Aorta (tissue), 5 donors: ENCODE data around the gene EPB41L1. TPM values are rescaled to one million over a fixed set of nuclear protein-coding genes. Genes with fewer than 3 reads are reported as not detected.
"Not testable (repeated sequence)": the region's sequence is repeated elsewhere in the genome, so short reads cannot be mapped to it uniquely, and the experiment has no call there.

ENCODE experiments used
- ATAC-seq: fragments of 200-7000 bp; cut with Tn5 transposase; one replicate; pipeline ENCODE4 v1.9.1; 2022; ENCODE audit warnings: moderate library complexity; ENCODE audit not compliant: low FRiP score
- DNase-seq, 2 donors: peaks; one replicate each; pipeline ENCODE4 v3.0.0-alpha.2; 2020
- H3K27ac ChIP-seq, 2 donors: one replicate each; pipeline ENCODE4 v1.5.1; 2013; ENCODE audit warnings: low read length in 2 of 2, mild to moderate bottlenecking in 2 of 2, moderate library complexity in 2 of 2, control low read depth in 1 of 2, inconsistent platforms in 1 of 2, low read depth in 1 of 2
- H3K27me3 ChIP-seq, 2 donors: one replicate each; pipeline ENCODE4 v1.6.1; 2013; ENCODE audit warnings: control low read depth in 1 of 2, low read length in 1 of 2, mild to moderate bottlenecking in 1 of 2, moderate library complexity in 1 of 2; ENCODE audit not compliant: insufficient read depth in 2 of 2, control insufficient read depth in 1 of 2
- H3K36me3 ChIP-seq, 2 donors: one replicate each; pipeline ENCODE4 v1.6.1; 2013; ENCODE audit warnings: control low read depth in 1 of 2, low read length in 1 of 2, mild to moderate bottlenecking in 1 of 2; ENCODE audit not compliant: insufficient read depth in 2 of 2, control insufficient read depth in 1 of 2
- H3K4me1 ChIP-seq, 2 donors: one replicate each; pipeline ENCODE4 v1.6.1; 2013; ENCODE audit warnings: low read length in 2 of 2, control low read depth in 1 of 2, mild to moderate bottlenecking in 1 of 2, moderate library complexity in 1 of 2; ENCODE audit not compliant: insufficient read depth in 2 of 2, control insufficient read depth in 1 of 2
- H3K4me3 ChIP-seq, 2 donors: one replicate each; pipeline ENCODE4 v1.5.1; 2013; ENCODE audit warnings: low read length in 2 of 2, control low read depth in 1 of 2, mild to moderate bottlenecking in 1 of 2
- H3K9me3 ChIP-seq: one replicate; pipeline ENCODE4 v1.6.1; 2013; ENCODE audit warnings: mild to moderate bottlenecking, low read length; ENCODE audit not compliant: control insufficient read depth
- WGBS, 2 donors: extraction: QIAGEN DNeasy Blood & Tissue Kit; methylation state at CpG; one replicate each; pipeline ENCODE4 v1.1.7; 2013; 5-methylcytosine and 5-hydroxymethylcytosine counted together
- intact Hi-C, 2 donors: fragments of 100-400 bp; cut with DNase I; formaldehyde crosslinking; loops; one replicate each; pipeline versions ENCODE4 v1.14.2 to v1.15.0; 2022
- polyA plus RNA-seq, 2 donors: library from polyadenylated mRNA; stranded (reverse); fragments of 200-250 nt; gene quantifications; one replicate each; pipeline ENCODE4 v1.2.3, GENCODE V29; 2013
- total RNA-seq, 2 donors: library from RNA; stranded (reverse); fragmentation: NEBNext Ultra II Directional; extraction: Animal tissue kit (Norgen Biotek cat#: 25700); gene quantifications; one replicate each; pipeline ENCODE4 v1.2.1, GENCODE V29; 2021
- donor health status: healthy with polysubstance abuse.
- donor health status: Bipolar disorder and iron deficiency.
- donor health status: DM: no; HTN: no; CAD: no.
- donor health status: DM: no; HTN: no; CAD: no.
- donor health status: DM: yes; HTN: yes; CAD: no.

Gene EPB41L1
- total and polyA plus RNA-seq, 4 donors: 18.0 to 47.1 (median 32.7) TPM

DNA sequence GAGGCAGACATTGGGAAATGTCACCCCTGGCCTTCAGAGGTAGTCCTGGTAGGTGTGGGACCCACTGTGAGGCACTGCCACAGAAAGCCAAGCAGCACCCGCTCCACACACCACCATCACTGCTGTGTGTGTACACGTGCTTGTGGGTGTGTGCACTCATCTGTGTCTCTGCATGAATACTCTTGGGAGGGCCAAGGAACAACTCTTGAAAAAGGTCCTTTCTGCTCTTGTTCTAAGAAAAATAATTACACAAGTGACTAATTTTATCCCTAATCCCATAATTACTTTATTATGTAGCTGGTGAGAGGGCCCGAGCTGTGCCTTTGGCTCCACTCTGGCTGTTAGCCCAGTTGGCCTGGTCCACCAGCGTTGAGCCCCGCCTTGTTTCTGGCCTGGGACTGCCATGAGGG lies 21.7 kb upstream of the EPB41L1 start:
- no peak for DNase-seq
- Histone ChIP-seq H3K27me3 (no peaks in the 10 kb centered on the region), H3K4me1 (no peaks in the 10 kb centered on the region), H3K4me3 (no peak overlapping the region), H3K36me3 (no peaks in the 10 kb centered on the region), H3K9me3 (no peaks in the 10 kb centered on the region), H3K27ac (no peak overlapping the region)
- no peak for ATAC-seq
- intact Hi-C loops: no loop called here
- 79% methylated on average over 5 of the region's 5 CpGs for WGBS, 2 donors

DNA sequence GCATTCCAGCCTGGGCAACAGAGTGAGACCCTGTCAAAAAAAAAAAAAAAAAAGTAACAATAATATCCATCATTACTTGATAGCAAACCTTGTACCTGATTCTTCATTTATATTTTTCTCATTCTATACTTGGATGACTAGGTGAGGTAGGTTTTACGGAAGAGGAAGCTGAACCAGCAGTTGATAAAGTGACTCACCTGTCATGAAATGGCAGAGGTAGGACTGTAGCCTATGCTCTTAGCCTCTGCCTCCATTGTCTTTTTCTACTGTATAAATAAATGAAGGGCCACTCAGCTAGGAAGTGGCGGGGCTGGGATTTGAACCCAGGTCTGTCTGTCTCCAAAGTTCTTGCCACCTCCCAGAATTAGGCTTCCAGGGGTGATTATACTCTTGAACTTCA lies 20.7 kb upstream of the EPB41L1 start:
- ATAC-seq (no peak), DNase-seq (no peak)
- intact Hi-C loops: no loop called here
- 96 to 97% methylated on average over 2 of the region's 2 CpGs for WGBS, 2 donors
- no peaks in the 10 kb centered on the region for H3K27me3 ChIP-seq
- no peaks in the 10 kb centered on the region for H3K36me3 ChIP-seq
- H3K9me3 ChIP-seq: no peaks in the 10 kb centered on the region
- no peak overlapping the region for H3K4me3 ChIP-seq
- no peak overlapping the region for H3K27ac ChIP-seq
- no peaks in the 10 kb centered on the region for H3K4me1 ChIP-seq

- no peak for DNase-seq
- WGBS, 2 donors: 93 to 96% methylated on average over 6 of the region's 6 CpGs
- Histone ChIP-seq H3K4me3 (no peak overlapping the region), H3K27ac (no peak overlapping the region), H3K9me3 (no peaks in the 10 kb centered on the region), H3K27me3 (no peaks in the 10 kb centered on the region), H3K4me1 (no peaks in the 10 kb centered on the region), H3K36me3 (no peaks in the 10 kb centered on the region)
- intact Hi-C loops: loop anchor here in 1 of 2 donors (5.0 kb wide), 1 partner anchor 83 kb away; no protein-coding TSS in a partner anchor
- no peak for ATAC-seq
Observed at GRCh38 chr20:36135159-36135558, 19.4 kb upstream of the EPB41L1 start.

DNA sequence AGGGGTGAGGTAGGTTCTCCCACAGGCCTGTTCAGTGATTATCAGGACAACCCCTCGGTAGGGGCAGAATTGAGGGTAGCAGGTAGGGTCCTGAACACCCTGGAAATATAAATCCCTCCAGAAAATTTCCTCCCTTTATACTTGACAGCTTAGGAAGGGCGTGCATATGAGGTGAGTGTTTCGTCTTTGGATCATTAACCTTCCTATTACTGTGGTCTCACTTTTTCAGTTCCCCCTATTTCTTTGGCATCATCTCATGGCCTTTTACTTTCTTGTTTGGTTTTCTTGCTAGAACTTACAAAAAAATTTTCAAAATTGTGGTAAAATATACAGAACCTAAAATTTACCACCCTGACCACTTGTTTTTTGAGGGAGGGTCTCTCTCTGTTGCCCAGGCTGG lies 18.7 kb upstream of the EPB41L1 start:
- H3K9me3 ChIP-seq: no peaks in the 10 kb centered on the region
- DNase-seq: no peak
- H3K27me3 ChIP-seq: no peaks in the 10 kb centered on the region
- no peak for ATAC-seq
- H3K4me3 ChIP-seq: no peak overlapping the region
- H3K4me1 ChIP-seq: no peaks in the 10 kb centered on the region
- no peaks in the 10 kb centered on the region for H3K36me3 ChIP-seq
- intact Hi-C loops: loop anchor here in 1 of 2 donors (5.0 kb wide), 1 partner anchor 84 kb away; no protein-coding TSS in a partner anchor
- H3K27ac ChIP-seq: no peak overlapping the region
- WGBS, 2 donors: 90 to 92% methylated on average over 3 of the region's 3 CpGs

DNA sequence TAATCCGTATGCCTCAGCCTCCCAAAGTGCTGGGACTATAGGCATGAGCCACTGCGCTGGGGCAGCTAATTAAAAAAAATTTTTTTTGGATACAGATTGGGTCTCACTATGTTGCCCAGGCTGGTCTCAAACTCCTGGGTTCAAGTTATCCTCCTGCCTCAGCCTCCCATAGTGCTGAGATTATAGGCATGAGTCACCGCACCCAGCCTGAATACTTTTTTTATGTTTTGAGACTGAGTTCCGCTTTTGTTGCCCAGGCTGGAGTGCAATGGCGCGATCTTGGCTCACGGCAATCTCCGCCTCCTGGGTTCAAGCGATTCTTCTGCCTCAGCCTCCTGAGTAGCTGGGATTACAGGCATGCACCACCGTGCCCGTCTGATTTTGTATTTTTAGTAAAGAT lies 17.2 kb upstream of the EPB41L1 start:
- WGBS, 2 donors: 89 to 92% methylated on average over 11 of the region's 11 CpGs
- not testable (repeated sequence) for H3K4me1 ChIP-seq, H3K36me3 ChIP-seq, H3K4me3 ChIP-seq, H3K9me3 ChIP-seq, H3K27me3 ChIP-seq, H3K27ac ChIP-seq, ATAC-seq
- intact Hi-C loops: loop anchor here in 1 of 2 donors (5.0 kb wide), 1 partner anchor 85 kb away; no protein-coding TSS in a partner anchor
- DNase-seq: peak in 1 of 2 donors; percentile 24

DNA sequence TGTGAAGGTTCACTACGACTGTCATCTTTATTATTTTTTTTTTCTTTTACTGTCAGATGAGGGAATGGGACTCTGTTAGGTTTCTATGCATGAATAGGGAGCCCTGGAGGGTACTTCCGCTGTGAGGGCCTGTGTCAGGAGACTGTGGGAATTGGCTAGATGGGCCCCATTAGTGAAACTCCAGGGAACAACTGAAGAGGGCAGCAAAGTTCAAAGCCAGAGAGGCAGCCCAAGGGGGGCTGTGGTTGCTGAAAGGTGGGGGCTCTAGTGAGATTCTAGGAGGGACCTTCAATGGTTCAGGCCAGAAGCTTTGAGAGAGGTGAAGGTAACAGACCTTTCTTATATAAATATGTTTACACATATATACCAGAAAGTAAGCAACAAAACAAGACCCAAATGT lies 13.2 kb upstream of the EPB41L1 start:
- Histone ChIP-seq H3K36me3 (no peaks in the 10 kb centered on the region), H3K27me3 (no peaks in the 10 kb centered on the region), H3K9me3 (no peaks in the 10 kb centered on the region), H3K27ac (no peak overlapping the region), H3K4me3 (no peak overlapping the region), H3K4me1 (no peaks in the 10 kb centered on the region)
- intact Hi-C loops: no loop called here
- DNase-seq (no peak), ATAC-seq (no peak)
- WGBS, 2 donors: 86 to 88% methylated on average over 2 of the region's 2 CpGs

GRCh38 chr20:36144336-36144735 lies 10.2 kb upstream of the EPB41L1 start:
- intact Hi-C loops: no loop called here
- no peak for ATAC-seq
- 73% methylated on average over 1 of the region's 1 CpG for WGBS, 2 donors

GRCh38 chr20:36145877-36146707 lies 8.4 kb upstream of the EPB41L1 start:
- ATAC-seq (peak; percentile 76), DNase-seq (peak in 1 of 2 donors; percentile 81)
- intact Hi-C loops: no loop called here
- H3K4me1 ChIP-seq: peaks cover 0 to 3% of the 10 kb centered on the region in 2 donors
- no peaks in the 10 kb centered on the region for H3K36me3 ChIP-seq
- H3K4me3 ChIP-seq: no peak overlapping the region
- peak overlapping the region in 1 of 2 donors; percentile 61 for H3K27ac ChIP-seq
- WGBS, 2 donors: 25% methylated on average over 12 of the region's 12 CpGs
- H3K27me3 ChIP-seq: no peaks in the 10 kb centered on the region
- H3K9me3 ChIP-seq: no peaks in the 10 kb centered on the region

More at GRCh38 chr20:36144336-36144735, 10.2 kb upstream of the EPB41L1 start:
- peak in 1 of 2 donors; percentile 19 for DNase-seq
- Histone ChIP-seq H3K27ac (no peak overlapping the region), H3K27me3 (no peaks in the 10 kb centered on the region), H3K9me3 (no peaks in the 10 kb centered on the region), H3K36me3 (no peaks in the 10 kb centered on the region), H3K4me1 (peaks cover 0 to 3% of the 10 kb centered on the region in 2 donors), H3K4me3 (no peak overlapping the region)

- H3K4me1 ChIP-seq: peaks cover 0 to 3% of the 10 kb centered on the region in 2 donors
- 86 to 88% methylated on average over 3 of the region's 3 CpGs for WGBS, 2 donors
Observed at GRCh38 chr20:36147690-36148089, 6.8 kb upstream of the EPB41L1 start.

More at GRCh38 chr20:36147690-36148089, 6.8 kb upstream of the EPB41L1 start:
- DNase-seq (peak in 1 of 2 donors; percentile 24), ATAC-seq (no peak)
- Histone ChIP-seq H3K36me3 (no peaks in the 10 kb centered on the region), H3K9me3 (no peaks in the 10 kb centered on the region), H3K27me3 (no peaks in the 10 kb centered on the region), H3K4me3 (no peak overlapping the region), H3K27ac (no peak overlapping the region)
- intact Hi-C loops: no loop called here
